ENCODE data around the gene FAM13C. TPM values are rescaled to one million over a fixed set of nuclear protein-coding genes. Genes with fewer than 3 reads are reported as not detected.

FAM13C gene
- total RNA-seq, 3 donors from 2014 or later (not counting 1 experiment from before 2014, with no cell fraction given): not detected

DNA sequence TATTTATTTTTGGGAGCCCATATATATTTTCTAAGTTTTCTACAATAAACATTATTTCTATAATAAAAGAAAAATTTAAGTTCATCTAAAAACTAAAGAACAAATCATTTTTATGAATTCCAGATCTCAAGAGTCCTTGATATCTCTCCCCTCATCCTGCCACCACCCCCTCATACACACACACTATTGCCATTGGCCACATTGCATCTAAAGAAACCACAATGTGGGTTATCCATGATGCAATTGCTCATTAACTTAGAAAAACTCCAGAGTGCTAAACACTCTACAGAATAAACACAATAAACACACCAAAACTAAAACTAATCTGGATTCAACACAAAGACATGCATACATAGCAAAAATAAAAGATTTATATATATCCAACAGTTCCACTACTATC lies 37.8 kb downstream of the FAM13C start:
- no peaks in the 10 kb centered on the region for H3K4me1 ChIP-seq (ENCODE audit: control insufficient read depth, insufficient read depth, low read length)
- no peak overlapping the region for H3K27ac ChIP-seq (ENCODE audit: low read length)
- TF ChIP-seq, protein P1, sequence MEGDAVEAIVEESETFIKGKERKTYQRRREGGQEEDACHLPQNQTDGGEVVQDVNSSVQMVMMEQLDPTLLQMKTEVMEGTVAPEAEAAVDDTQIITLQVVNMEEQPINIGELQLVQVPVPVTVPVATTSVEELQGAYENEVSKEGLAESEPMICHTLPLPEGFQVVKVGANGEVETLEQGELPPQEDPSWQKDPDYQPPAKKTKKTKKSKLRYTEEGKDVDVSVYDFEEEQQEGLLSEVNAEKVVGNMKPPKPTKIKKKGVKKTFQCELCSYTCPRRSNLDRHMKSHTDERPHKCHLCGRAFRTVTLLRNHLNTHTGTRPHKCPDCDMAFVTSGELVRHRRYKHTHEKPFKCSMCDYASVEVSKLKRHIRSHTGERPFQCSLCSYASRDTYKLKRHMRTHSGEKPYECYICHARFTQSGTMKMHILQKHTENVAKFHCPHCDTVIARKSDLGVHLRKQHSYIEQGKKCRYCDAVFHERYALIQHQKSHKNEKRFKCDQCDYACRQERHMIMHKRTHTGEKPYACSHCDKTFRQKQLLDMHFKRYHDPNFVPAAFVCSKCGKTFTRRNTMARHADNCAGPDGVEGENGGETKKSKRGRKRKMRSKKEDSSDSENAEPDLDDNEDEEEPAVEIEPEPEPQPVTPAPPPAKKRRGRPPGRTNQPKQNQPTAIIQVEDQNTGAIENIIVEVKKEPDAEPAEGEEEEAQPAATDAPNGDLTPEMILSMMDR (IDR thresholded peaks at IDR 0.05): no peak
- peaks cover 9 to 12% of the 10 kb centered on the region in 2 donors for H3K9me3 Mint-ChIP-seq
- H3K27me3 Mint-ChIP-seq (ENCODE audit: low read depth in 2 of 2): no peaks in the 10 kb centered on the region
- H3K9me3 ChIP-seq (ENCODE audit: control insufficient read depth, insufficient read depth, low read length): no peaks in the 10 kb centered on the region
- H3K4me1 Mint-ChIP-seq: no peaks in the 10 kb centered on the region
- no peak for ATAC-seq
- no peak overlapping the region for H3K27ac Mint-ChIP-seq
- no peaks in the 10 kb centered on the region for H3K36me3 Mint-ChIP-seq
- H3K36me3 ChIP-seq (ENCODE audit: control insufficient read depth, insufficient read depth, low read length): no peaks in the 10 kb centered on the region
- H3K27me3 ChIP-seq (ENCODE audit: control insufficient read depth, insufficient read depth, low read length): no peaks in the 10 kb centered on the region
- intact Hi-C loops (cut with micrococcal nuclease): no loop called here
- no peak for DNase-seq
- H3K4me3 ChIP-seq (ENCODE audit: low read length): no peak overlapping the region
- no peak overlapping the region for H3K4me3 Mint-ChIP-seq

- ATAC-seq (no peak), DNase-seq (no peak)
- WGBS (ENCODE audit: insufficient coverage): 95% methylated on average over 2 of the region's 2 CpGs
- intact Hi-C loops (cut with micrococcal nuclease): no loop called here
- Mint-ChIP-seq H3K4me1 (no peaks in the 10 kb centered on the region), H3K27me3 (ENCODE audit: low read depth in 2 of 2) (no peaks in the 10 kb centered on the region), H3K27ac (no peak overlapping the region), H3K9me3 (peaks cover 9 to 12% of the 10 kb centered on the region in 2 donors), H3K36me3 (no peaks in the 10 kb centered on the region), H3K4me3 (no peak overlapping the region)
- H3K4me3 ChIP-seq (ENCODE audit: low read length): no peak overlapping the region
- no peaks in the 10 kb centered on the region for H3K9me3 ChIP-seq (ENCODE audit: control insufficient read depth, insufficient read depth, low read length)
- H3K27me3 ChIP-seq (ENCODE audit: control insufficient read depth, insufficient read depth, low read length): no peaks in the 10 kb centered on the region
- TF ChIP-seq, protein P1 (IDR thresholded peaks at IDR 0.05): no peak
- no peaks in the 10 kb centered on the region for H3K36me3 ChIP-seq (ENCODE audit: control insufficient read depth, insufficient read depth, low read length)
- H3K4me1 ChIP-seq (ENCODE audit: control insufficient read depth, insufficient read depth, low read length): no peaks in the 10 kb centered on the region
- no peak overlapping the region for H3K27ac ChIP-seq (ENCODE audit: low read length)
Measured at GRCh38 chr10:59323831-59324401, 38.4 kb downstream of the FAM13C start.

DNA sequence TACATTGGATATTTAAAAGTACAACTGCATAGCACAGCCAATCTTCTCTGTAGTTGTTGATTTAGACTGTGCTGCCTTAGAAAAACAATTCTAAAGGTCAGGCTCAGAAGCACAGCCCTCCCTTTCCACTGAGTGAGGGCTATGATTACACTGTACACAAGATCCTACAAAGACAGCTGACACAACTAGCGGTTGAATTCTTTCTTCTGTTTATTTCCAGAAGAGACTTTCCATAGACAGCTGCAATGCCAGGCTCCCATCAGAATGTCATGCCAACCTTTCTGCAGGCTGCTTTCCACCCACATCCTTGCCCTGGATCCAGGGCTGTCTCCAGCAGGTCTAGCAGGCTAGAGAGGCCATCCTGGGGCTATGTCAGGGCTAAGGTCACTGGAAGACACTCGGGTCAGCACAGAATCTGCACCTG lies 39.3 kb downstream of the FAM13C start:
- no peak for ATAC-seq
- intact Hi-C loops (cut with micrococcal nuclease): no loop called here
- Mint-ChIP-seq H3K4me1 (no peaks in the 10 kb centered on the region), H3K36me3 (no peaks in the 10 kb centered on the region), H3K9me3 (peaks cover 9% of the 10 kb centered on the region in 2 donors), H3K4me3 (no peak overlapping the region), H3K27ac (no peak overlapping the region), H3K27me3 (ENCODE audit: low read depth in 2 of 2) (no peaks in the 10 kb centered on the region)
- H3K4me3 ChIP-seq (ENCODE audit: low read length): no peak overlapping the region
- WGBS (ENCODE audit: insufficient coverage): 89% methylated on average over 2 of the region's 2 CpGs
- no peaks in the 10 kb centered on the region for H3K4me1 ChIP-seq (ENCODE audit: control insufficient read depth, insufficient read depth, low read length)
- TF ChIP-seq, protein P1 (IDR thresholded peaks at IDR 0.05): no peak
- H3K36me3 ChIP-seq (ENCODE audit: control insufficient read depth, insufficient read depth, low read length): no peaks in the 10 kb centered on the region
- no peaks in the 10 kb centered on the region for H3K9me3 ChIP-seq (ENCODE audit: control insufficient read depth, insufficient read depth, low read length)
- no peak overlapping the region for H3K27ac ChIP-seq (ENCODE audit: low read length)
- H3K27me3 ChIP-seq (ENCODE audit: control insufficient read depth, insufficient read depth, low read length): no peaks in the 10 kb centered on the region
- DNase-seq: no peak

DNA sequence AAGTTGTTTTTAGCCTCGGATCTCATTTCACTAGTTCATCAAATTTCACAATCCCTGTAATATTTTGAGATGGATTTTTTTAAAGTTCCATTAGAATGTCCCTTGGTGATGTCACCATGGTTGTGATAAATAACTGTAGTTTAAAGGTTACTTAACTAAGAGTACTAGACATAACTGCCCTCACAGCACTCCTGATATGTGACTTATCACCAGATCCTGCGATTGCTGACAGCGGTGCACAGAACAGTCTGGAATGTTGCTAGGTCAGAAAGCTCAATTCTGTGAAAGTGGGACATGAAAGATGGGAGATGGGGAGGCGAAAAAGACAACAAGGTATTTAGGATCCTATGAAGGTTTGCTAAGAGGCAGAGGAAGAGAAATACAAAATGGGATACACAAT lies 40.2 kb downstream of the FAM13C start:
- no peaks in the 10 kb centered on the region for H3K27me3 Mint-ChIP-seq (ENCODE audit: low read depth in 2 of 2)
- H3K4me1 Mint-ChIP-seq: no peaks in the 10 kb centered on the region
- no peaks in the 10 kb centered on the region for H3K36me3 Mint-ChIP-seq
- H3K36me3 ChIP-seq (ENCODE audit: control insufficient read depth, insufficient read depth, low read length): no peaks in the 10 kb centered on the region
- no peaks in the 10 kb centered on the region for H3K4me1 ChIP-seq (ENCODE audit: control insufficient read depth, insufficient read depth, low read length)
- H3K4me3 ChIP-seq (ENCODE audit: low read length): no peak overlapping the region
- H3K4me3 Mint-ChIP-seq: no peak overlapping the region
- no peak for DNase-seq
- intact Hi-C loops (cut with micrococcal nuclease): no loop called here
- no peak overlapping the region for H3K27ac Mint-ChIP-seq
- H3K9me3 ChIP-seq (ENCODE audit: control insufficient read depth, insufficient read depth, low read length): no peaks in the 10 kb centered on the region
- TF ChIP-seq, protein P1 (IDR thresholded peaks at IDR 0.05): no peak
- H3K9me3 Mint-ChIP-seq: peaks cover 9% of the 10 kb centered on the region in 2 donors
- WGBS (ENCODE audit: insufficient coverage): 89% methylated on average over 3 of the region's 4 CpGs
- H3K27me3 ChIP-seq (ENCODE audit: control insufficient read depth, insufficient read depth, low read length): no peaks in the 10 kb centered on the region
- no peak for ATAC-seq
- no peak overlapping the region for H3K27ac ChIP-seq (ENCODE audit: low read length)

All from natural killer cell (primary cell).